Renal cortex interstitium (tissue), 15 donors: ENCODE measurements around the gene TSPAN17. TPM values are rescaled to one million over a fixed set of nuclear protein-coding genes. Genes with fewer than 3 reads are reported as not detected.
"Not testable (repeated sequence)": the region's sequence is repeated elsewhere in the genome, so short reads cannot be mapped to it uniquely, and the experiment has no call there.

ENCODE experiments used
- DNase-seq, 11 donors: peaks; one replicate each; pipeline ENCODE4 v3.0.0-alpha.2; 2013; ENCODE audit warnings: low read depth in 9 of 11, low spot score in 4 of 11; ENCODE audit errors: extremely low read depth in 1 of 11
- long read RNA-seq, 16 experiments: transcript quantifications; one replicate each; lab custom pipeline, GENCODE V29; 2026
- polyA plus RNA-seq, 3 donors: library from polyadenylated mRNA; unstranded; fragments of 120-200 nt; gene quantifications; one replicate each; pipeline ENCODE4 v1.2.1, GENCODE V29; 2013; ENCODE audit not compliant: insufficient read length in 3 of 3

Gene TSPAN17, protein sequence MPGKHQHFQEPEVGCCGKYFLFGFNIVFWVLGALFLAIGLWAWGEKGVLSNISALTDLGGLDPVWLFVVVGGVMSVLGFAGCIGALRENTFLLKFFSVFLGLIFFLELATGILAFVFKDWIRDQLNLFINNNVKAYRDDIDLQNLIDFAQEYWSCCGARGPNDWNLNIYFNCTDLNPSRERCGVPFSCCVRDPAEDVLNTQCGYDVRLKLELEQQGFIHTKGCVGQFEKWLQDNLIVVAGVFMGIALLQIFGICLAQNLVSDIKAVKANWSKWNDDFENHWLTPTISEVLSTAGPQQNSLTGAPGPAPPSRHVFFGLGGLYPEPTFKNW
- polyA plus RNA-seq, result 10 to 100 TPM; 27.7 to 36.1 (median 32.8) TPM
- long read RNA-seq, donor 1, transcript TSPAN17-207 (9 exons, 2,457 nt), result major isoform, 7 of 7 reads
- long read RNA-seq, donor 1, partial matches to known transcripts, result 0 of 7 reads
- long read RNA-seq, donor 1, other reads (novel, unspliced or antisense), result 0 of 7 reads
- long read RNA-seq, donor 2, transcript TSPAN17-207 (9 exons, 2,457 nt), result major isoform, 5 of 5 reads
- long read RNA-seq, donor 2, partial matches to known transcripts, result 0 of 5 reads
- long read RNA-seq, donor 2, other reads (novel, unspliced or antisense), result 0 of 5 reads
- long read RNA-seq, donor 3, transcript TSPAN17-207 (9 exons, 2,457 nt), result major isoform, 10 of 13 reads
- long read RNA-seq, donor 3, partial matches to known transcripts, result 0 of 13 reads
- long read RNA-seq, donor 3, other reads (novel, unspliced or antisense), result 0 of 13 reads
- long read RNA-seq, donor 4, full-length matches to known transcripts, result 5 of 30 reads
- long read RNA-seq, donor 4, partial matches to known transcripts, result 25 of 30 reads
- long read RNA-seq, donor 4, other reads (novel, unspliced or antisense), result 0 of 30 reads
- long read RNA-seq, donor 5, result 0 reads
- long read RNA-seq, donor 6, partial matches to known transcripts, result 0 of 3 reads
- long read RNA-seq, donor 6, other reads (novel, unspliced or antisense), result 0 of 3 reads
- long read RNA-seq, donor 7, partial matches to known transcripts, result 0 of 3 reads
- long read RNA-seq, donor 7, other reads (novel, unspliced or antisense), result 0 of 3 reads
- long read RNA-seq, donor 8, result 0 reads
- long read RNA-seq, donor 9, full-length matches to known transcripts, result 11 of 11 reads
- long read RNA-seq, donor 9, partial matches to known transcripts, result 0 of 11 reads
- long read RNA-seq, donor 9, other reads (novel, unspliced or antisense), result 0 of 11 reads
- long read RNA-seq, donor 10, transcript TSPAN17-207 (9 exons, 2,457 nt), result major isoform, 7 of 9 reads
- long read RNA-seq, donor 10, partial matches to known transcripts, result 0 of 9 reads
- long read RNA-seq, donor 10, other reads (novel, unspliced or antisense), result 0 of 9 reads
- long read RNA-seq, donor 11, transcript TSPAN17-207 (9 exons, 2,457 nt), result major isoform, 5 of 6 reads
- long read RNA-seq, donor 11, partial matches to known transcripts, result 0 of 6 reads
- long read RNA-seq, donor 11, other reads (novel, unspliced or antisense), result 0 of 6 reads
- long read RNA-seq, donor 12, partial matches to known transcripts, result 0 of 1 reads
- long read RNA-seq, donor 12, other reads (novel, unspliced or antisense), result 0 of 1 reads
- long read RNA-seq, donor 13, result 0 reads
- long read RNA-seq, donor 14, transcript TSPAN17-207 (9 exons, 2,457 nt), result major isoform, 6 of 6 reads
- long read RNA-seq, donor 14, partial matches to known transcripts, result 0 of 6 reads
- long read RNA-seq, donor 14, other reads (novel, unspliced or antisense), result 0 of 6 reads
- long read RNA-seq, donor 15, partial matches to known transcripts, result 14 of 16 reads
- long read RNA-seq, donor 15, other reads (novel, unspliced or antisense), result 0 of 16 reads
- long read RNA-seq, donor 16, transcript TSPAN17-207 (9 exons, 2,457 nt), result major isoform, 6 of 19 reads
- long read RNA-seq, donor 16, partial matches to known transcripts, result 13 of 19 reads
- long read RNA-seq, donor 16, other reads (novel, unspliced or antisense), result 0 of 19 reads

DNA sequence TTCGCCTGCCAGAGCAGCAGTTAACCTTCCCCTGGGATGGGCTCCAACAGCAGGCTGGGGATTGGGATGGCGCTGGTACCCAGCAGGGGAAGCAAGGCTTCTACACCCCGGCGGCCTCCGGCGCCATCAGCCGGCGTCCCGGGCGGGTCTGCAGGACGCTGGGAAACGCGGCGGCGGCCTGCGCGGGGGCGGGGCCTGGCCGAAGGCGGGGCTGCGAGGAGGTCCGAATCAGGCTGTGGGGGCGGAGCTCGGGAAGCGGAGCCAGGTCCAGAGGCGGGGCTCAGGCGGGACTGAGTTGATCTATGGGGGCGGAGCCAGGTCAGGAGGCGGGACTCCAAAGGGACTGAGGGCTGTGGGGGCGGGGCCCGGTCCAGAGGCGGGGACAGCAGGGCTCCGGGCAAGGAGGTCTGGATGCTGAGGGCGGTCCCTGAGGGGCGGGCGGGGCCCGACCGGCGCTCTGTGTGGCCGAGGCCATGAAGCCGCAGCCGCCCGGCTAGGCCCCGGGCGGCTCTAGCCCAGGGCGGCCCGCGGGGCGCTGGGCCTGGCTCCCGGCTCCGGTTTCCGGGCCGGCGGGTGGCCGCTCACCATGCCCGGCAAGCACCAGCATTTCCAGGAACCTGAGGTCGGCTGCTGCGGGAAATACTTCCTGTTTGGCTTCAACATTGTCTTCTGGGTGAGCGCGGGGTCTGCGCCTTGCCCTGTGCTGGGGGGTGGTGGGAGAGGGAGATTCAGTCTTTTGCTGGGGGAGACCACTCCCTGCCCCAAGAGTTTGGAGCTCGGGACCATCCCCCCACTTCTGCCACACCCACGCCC is at the start of gene TSPAN17:
TSPAN17 (plus strand) TSS at position 455 of the 813 bp plus-strand sequence; CDS start at position 587, 132 bp downstream.
- DNase-seq, result peak; percentile 94 to 100 (median 98)

DNA sequence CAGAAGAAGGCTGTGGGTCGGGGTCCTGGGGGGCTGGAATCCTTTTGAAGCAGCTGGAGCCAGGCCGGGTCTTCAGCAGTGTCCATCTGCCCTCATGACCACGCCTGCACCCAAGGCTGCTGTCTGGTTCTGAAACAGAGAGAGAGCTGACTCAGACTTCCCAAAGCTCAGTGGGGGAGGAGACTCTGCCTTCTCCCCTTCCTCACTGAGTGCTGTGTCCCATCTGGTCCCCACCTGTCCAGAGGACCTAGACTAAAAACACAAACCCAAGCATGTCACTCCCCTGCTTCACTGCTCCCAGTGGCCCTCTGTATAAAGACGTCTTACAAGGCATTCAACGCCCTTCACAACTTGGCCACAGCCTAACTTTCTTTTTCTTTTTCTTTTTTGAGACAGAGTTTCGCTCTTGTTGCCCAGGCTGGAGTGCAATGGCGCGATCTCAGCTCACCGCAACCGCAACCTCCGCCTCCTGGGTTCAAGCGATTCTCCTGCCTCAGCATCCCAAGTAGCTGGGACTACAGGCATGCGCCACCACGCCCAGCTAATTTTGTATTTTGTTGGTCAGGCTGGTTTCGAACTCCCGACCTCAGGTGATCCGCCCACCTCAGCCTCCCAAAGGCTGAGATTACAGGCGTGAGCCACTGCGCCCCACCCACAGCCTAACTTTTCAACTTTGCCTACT is 47.4 kb upstream of the TSPAN17 start:
- DNase-seq, result not testable (repeated sequence)

DNA sequence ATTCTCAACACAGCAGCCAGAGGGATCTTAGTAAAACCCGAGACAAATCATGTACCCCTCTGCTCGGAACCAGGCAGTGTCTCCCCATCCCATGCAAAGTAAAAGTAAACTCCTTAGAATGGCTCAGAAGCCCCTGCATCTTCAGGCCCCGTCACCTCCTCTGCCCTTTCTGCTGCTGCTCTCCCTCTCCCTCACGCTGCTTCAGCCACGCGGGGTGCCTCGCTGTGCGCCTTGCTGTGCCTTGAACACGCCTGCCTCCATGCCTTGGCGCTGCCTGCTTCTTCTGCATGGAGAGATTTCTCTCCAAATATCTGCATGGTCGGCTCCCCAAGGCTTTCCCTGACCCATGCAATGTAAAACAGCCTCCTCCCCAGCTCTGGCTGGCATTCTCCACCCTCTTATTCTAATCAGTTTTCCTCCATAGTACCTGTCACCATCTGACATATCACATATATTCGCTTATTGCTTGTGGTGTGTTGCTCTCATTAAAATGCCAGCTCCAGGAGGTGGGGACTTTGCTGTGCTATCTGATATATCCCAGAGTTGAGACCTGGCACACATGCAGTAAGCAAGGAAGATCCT is 45.3 kb upstream of the TSPAN17 start:
- no peak for DNase-seq

DNA sequence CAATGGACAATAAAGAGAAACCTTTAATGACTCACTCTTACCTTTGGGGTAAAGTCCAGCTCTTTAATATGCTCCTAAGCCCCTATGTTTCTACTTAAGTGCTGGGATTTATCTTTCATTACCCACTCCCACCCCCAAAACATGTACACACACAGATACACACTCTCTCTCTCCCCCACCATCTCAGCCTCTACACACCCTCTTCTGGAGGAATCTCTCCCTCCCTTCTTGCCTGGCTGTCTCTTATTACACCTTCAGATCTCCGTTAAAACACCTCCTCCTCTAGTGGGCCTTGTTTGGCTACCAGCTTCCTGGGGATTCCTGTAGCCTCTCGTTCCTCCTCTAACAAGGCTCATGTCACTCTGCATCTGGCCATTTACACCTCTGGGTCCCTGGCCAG is 44.2 kb upstream of the TSPAN17 start:
- no peak for DNase-seq

DNA sequence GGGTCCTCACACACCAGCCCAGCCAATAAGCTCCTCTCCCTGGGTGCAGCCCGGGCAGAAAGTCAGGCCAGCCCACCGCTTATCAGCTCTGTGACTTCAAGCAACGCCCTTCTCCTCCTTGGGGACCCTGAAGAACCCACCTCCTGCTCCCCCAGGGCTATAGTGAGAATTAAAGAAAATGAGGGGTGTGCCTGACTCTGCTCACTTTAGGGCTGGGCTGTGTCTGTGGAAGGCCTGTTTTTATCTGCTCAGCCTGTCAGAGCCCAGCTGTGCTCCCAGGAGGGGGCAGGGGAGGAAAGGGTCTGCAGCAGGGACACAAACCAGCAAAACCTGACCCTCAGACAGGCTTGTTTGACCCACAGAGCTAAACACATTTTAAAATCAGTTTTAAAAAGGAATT is 41.3 kb upstream of the TSPAN17 start:
- DNase-seq, result no peak

DNA sequence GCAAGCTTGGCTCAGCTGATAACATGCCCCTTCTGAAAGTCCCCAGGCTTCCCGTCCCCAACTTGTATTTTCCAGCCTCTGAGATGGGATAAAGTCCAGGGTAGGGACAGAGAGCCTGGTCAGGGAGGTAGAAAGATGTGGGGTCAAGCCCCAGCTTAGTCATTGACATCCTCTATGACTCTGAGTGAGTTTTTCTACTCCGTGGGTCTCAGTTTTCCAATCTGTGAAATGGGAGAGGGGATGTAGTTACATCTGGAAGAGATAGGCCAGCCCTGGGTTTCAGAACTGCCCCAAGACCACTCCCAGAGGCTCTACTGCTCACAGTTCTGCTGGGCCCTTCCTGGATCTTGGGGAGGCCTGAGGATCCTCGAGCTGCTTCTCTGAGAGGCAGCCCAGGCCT is 40.4 kb upstream of the TSPAN17 start:
- DNase-seq, result no peak

DNA sequence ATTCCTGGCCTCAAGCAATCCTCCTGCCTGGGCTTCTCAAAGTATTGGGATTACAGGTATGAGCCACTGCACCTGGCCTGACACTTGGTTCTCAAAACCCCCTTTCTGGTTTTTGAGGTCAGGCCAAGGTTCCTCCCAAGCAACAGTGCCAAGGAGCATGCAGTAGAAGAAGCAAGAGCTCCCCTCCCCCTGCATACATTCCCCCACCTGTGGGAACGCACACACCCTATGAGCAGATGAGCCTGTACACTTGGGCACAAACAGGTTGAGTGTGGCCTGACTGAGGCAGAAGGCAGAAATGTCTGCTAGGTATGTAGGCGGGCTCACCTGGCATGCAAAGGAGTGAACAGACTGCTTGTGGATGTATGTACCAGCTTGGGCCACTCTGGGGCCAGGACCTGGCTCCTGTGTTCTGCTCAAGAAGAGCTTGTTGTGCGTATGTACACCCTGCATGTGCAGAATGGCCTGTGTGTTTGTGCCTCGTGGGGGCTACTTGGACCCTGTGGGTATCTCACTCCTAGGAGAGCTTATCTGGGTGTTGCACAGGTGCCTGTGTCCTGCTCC is 39.1 kb upstream of the TSPAN17 start:
- DNase-seq, result no peak

DNA sequence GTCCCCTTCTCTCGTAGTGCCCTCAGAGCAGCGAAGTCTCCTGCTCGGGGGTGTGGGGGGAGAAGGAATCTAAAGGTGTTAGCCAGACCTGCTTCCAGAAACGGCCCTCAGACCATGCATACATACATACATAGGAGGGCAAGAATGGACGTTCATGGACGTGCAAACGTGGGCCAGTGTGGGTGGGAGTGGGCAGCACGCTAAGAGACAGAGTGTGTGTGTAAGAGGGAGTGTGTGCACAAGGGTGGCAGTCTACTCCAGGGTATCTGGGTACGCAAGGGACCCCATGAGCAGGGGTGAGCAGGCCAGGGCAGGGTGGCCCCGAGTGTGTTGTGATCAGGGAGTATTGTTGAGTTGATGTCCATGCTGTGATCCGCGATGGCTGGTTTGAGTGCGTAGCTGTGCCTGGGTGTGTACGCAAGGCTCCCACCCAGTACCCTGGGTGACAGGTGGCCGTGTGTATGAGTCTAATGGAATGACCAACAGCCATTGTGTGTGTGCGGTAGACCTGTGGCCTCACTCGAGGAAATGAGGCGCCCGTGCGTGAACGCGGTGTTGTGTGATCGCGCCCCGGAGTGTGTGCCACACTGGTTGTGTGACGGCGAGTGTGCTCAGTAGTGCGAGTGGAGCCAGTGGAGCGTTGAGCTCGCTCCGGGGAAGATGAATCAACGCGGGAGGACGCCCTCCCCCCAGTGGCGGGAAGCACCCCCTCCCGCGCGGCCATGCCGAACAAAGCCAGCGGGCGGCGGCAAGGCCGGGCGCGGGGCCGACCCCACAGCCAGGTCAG is 38.2 kb upstream of the TSPAN17 start:
- no peak for DNase-seq

DNA sequence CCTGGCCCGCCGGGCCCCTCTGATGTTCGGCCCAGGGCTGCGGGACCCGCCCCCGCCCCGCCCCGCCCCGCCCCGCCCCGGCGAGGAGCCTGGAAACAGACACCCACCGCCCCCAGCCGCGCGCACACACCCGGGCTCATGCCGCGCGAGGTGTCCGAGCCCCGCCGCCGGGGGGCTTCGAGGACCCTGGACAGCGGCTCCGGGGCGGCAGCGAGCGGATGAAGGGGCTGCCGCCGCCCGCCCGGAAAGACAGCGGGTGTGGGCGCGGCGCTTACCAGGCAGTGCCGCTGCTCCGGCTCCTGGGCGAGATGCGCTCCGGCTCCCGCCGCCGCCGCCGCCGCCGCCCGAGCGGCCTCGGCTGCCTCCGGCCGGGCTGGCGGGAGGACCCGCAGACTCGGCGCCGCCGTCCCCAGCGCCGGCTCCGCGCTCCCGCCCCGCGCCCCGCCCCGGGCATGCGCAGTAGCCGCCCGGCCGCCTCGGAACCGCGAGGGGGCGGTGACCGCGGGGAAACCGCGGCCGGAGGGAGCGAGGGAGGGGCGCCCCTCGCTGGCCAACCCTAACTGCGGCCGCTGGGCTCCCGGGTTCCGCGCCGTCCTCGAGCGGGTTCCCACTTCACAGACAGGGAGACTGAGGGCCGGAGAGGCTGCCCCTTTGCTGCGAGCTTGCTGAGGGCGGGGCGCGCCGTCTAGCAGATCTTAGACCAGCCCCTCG is 37.4 kb upstream of the TSPAN17 start, which contains the start of gene GPRIN1:
GPRIN1 (minus strand) TSS at position 433 of the 711 bp plus-strand sequence. CDS start 10,322 bp downstream, outside the sequence.
- DNase-seq, result peak in 6 of 11 donors; percentile 39 to 70 (median 52)

DNA sequence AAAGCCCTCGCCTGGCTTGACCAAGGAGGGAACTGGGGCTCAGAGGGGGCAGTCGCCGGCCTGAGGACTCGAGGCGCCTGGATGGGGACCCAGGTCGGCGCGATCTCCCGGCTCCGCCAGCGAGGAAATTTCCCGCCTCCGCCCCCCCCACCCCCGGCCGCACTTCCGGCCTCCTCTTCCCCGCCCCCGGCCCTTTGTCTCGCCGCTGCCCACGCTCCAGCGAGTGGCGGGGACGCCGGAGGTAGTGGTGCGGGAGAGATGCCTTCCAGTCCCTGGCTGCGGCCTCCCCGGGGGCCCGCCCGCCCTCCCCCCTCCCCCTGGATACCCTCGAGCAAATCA is 36.9 kb upstream of the TSPAN17 start:
- DNase-seq, result no peak

DNA sequence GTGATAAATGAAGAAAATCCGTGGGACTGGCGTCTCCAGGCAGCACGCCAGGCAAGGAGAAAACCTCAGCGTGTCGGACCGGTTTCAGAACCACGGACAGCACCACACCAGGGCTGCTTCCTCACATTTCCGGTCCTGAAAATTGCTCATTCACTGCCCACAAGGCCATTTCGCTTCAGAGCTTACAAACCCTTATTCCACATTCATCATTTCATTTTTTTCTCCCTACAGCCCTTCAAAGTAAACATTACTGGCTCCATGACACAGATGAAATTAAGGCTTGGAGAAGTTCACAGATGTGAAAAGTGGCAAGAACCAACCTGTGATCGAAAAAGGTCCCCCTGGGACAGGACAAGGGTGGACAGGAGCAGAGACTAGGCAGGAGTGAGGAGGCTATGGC is 35.8 kb upstream of the TSPAN17 start:
- DNase-seq, result peak in 8 of 11 donors; percentile 76 to 84 (median 79)

DNA sequence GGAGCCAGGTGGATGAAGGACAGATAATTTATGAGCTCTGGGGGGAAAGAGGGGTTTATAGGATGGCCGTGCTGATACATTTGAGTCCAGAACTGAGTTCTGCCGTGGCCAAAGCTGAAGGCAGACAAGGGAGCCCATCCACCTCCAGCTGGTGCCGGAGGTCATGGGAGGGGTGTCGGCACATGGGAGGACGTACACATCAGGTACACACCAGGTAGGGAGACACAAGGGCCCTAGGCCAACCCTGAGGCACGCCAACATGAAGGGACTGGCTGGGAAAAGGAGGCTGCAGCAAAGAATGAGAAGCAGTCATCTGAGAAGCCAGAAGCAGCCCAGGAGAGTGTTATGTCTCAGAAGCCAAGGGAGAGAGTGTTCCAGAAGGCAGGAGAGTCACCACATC is 35.3 kb upstream of the TSPAN17 start:
- DNase-seq, result no peak

DNA sequence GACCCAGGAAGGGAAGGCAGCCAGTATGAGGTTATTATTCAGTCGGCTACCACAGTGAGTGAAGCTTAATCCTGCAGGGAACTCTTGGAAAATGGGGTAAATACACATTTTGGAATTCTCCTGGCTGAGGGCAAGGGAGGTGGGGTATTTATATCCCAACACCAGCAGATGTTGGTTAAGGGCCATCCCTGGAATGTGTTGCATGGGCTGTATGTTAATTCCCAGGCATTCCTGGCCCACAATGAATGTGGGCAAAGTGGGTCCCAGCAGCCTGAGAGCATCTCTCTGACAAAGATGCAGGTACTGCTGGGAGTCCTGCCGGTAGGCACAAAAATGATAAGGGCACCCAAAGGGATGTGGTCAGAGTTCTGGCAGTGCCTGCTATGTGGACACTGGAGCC is 34.4 kb upstream of the TSPAN17 start:
- DNase-seq, result no peak

DNA sequence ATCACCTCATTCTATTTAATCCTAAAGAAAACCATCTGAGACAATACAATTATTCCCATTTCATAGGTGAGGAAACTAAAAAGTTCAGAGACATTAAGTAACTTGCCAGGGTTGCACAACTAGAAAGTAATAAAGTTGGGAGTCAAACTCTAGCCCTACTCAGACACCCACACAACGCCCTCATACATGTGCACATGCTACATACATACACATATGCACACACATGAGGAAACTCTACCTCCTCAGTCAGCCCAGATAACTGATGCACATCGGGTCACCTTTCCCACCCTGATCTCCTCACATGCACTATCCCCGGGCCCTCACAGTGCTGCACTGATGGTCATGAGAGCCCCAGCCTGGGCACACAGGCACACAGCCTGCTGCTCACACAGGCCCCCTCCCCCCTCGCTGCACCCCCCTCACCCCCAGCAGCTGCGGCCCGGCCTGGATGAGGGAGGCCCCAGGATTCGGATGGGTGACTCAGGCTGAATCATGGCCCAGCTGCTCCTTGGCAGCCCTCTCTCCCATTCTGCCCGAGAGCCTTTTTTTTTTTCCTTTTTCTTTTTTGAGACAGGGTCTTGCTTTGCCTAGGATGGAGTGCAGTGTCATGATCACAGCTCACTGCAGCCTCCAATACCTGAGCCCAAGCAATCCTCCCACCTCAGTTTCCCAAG is 32.3 kb upstream of the TSPAN17 start:
- no peak for DNase-seq
